ENCODE measurements around the gene ITGA3.

ITGA3 gene

DNA sequence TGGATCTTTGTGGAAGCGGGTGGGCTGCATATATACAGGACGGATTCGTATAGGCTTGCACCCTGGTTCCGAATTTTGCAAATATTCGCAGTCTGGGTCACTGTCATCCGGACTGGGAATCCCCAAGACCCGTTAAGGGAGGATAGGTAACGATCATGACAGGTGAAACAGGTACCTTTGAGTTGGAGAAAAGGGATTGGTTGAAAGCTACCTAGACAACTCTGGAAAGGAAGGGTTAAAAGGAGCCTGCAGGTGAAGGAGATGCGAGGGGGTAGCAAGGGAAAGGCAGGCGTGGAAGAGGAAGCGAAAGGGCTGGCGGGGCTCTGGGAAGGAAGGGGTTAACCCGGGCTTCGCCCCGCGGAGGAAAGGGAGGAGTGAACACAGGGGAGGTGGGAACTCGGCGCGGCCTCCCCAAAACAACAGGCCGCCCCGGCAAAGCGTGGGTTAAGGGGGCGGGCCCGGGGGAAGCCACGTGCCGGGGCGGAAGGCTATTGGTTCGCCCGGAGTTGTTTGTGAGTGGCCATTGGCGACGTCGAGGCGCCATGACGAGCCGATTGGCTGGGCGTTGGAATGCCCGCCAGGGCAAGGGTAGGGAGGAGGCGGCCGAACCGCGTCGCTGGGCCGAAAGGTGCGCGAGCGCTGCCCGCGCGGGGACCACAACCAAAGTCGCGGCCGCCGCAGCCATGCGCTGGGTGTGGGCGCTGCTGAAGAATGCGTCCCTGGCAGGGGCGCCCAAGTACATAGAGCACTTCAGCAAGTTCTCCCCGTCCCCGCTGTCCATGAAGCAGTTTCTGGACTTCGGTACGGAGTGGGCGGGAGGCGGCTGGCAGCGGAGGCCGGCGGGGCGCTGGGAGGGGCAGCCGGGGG is 39.1 kb downstream of the ITGA3 start, which contains the start of gene PDK2:
PDK2 (plus strand) TSS at position 599 of the 867 bp plus-strand sequence; CDS start at position 684, 85 bp downstream.
- no peaks in the 10 kb centered on the region; the same call in 1 of the 2 replicates for H3K27me3 ChIP-seq (ENCODE audit: insufficient read depth, low read length)
- peak within 1 kb of the TSS; percentile 80 for H3K9ac ChIP-seq (ENCODE audit: low read length)
- H3K79me2 ChIP-seq (ENCODE audit: insufficient read depth, low read length): no peaks in the 10 kb centered on the region
- H3K4me2 ChIP-seq (ENCODE audit: low read length): peak within 1 kb of the TSS; percentile 88
- H3K9me3 ChIP-seq (ENCODE audit: low read length): no peaks in the 10 kb centered on the region
- peak within 1 kb of the TSS; percentile 88 for H3K4me3 ChIP-seq (ENCODE audit: low read depth, low read length, poor library complexity, severe bottlenecking)
- H4K20me1 ChIP-seq (ENCODE audit: insufficient read depth, low read length): no peaks in the 10 kb centered on the region
- H3K36me3 ChIP-seq (ENCODE audit: insufficient read depth, low read length): no peaks in the 10 kb centered on the region
- no peaks in the 10 kb centered on the region for H3K9me2 ChIP-seq (ENCODE audit: low read depth, low read length)
- no peaks in the 10 kb centered on the region for H3F3A ChIP-seq (ENCODE audit: insufficient read depth, low read length)
- peaks cover 15% of the 10 kb centered on the region for H3K4me1 ChIP-seq (ENCODE audit: insufficient read depth, low read length, severe bottlenecking)
- TF ChIP-seq, protein P1, sequence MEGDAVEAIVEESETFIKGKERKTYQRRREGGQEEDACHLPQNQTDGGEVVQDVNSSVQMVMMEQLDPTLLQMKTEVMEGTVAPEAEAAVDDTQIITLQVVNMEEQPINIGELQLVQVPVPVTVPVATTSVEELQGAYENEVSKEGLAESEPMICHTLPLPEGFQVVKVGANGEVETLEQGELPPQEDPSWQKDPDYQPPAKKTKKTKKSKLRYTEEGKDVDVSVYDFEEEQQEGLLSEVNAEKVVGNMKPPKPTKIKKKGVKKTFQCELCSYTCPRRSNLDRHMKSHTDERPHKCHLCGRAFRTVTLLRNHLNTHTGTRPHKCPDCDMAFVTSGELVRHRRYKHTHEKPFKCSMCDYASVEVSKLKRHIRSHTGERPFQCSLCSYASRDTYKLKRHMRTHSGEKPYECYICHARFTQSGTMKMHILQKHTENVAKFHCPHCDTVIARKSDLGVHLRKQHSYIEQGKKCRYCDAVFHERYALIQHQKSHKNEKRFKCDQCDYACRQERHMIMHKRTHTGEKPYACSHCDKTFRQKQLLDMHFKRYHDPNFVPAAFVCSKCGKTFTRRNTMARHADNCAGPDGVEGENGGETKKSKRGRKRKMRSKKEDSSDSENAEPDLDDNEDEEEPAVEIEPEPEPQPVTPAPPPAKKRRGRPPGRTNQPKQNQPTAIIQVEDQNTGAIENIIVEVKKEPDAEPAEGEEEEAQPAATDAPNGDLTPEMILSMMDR (IDR thresholded peaks at IDR 0.05; ENCODE audit: low read length): no peak
- TF ChIP-seq EZH2 (IDR thresholded peaks at IDR 0.05; ENCODE audit: borderline replicate concordance, low read length): no peak
- peak within 1 kb of the TSS; percentile 46 for H3K27ac ChIP-seq (ENCODE audit: low read depth, low read length, poor library complexity, severe bottlenecking)
- peak within 1 kb of the TSS; percentile 99 for H2AFZ ChIP-seq (ENCODE audit: low read length)

DNA sequence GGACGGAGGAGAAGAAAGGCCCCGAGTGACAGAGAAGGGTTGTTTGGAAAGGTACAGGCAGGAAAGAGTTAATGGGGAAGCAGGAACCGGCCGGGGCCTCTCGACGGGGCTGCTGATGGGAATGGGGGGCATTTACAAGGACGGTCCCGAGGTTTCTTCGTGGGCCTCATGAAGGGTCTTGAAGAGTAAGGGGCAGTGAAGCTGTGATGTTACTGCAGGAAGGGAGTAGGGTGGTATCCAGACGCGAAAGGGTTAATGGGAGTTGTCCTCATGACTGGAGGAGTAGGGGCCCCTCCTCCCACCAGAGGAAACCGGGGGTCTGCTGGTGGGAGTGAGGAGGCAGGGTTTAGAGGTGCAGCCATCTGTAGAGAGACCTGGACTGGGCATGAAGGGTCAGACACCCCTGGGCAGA is 39.7 kb downstream of the ITGA3 start:
- Histone ChIP-seq H3K36me3 (ENCODE audit: insufficient read depth, low read length) (no peaks in the 10 kb centered on the region), H3K4me2 (ENCODE audit: low read length) (peak overlapping the region; percentile 88), H3K9ac (ENCODE audit: low read length) (peak overlapping the region; percentile 80), H4K20me1 (ENCODE audit: insufficient read depth, low read length) (no peaks in the 10 kb centered on the region), H3K9me2 (ENCODE audit: low read depth, low read length) (no peaks in the 10 kb centered on the region), H3K4me1 (ENCODE audit: insufficient read depth, low read length, severe bottlenecking) (peaks cover 15% of the 10 kb centered on the region), H3K27me3 (ENCODE audit: insufficient read depth, low read length) (no peaks in the 10 kb centered on the region; the same call in 1 of the 2 replicates), H3K9me3 (ENCODE audit: low read length) (no peaks in the 10 kb centered on the region), H3K27ac (ENCODE audit: low read depth, low read length, poor library complexity, severe bottlenecking) (no peak overlapping the region), H3F3A (ENCODE audit: insufficient read depth, low read length) (no peaks in the 10 kb centered on the region), H3K4me3 (ENCODE audit: low read depth, low read length, poor library complexity, severe bottlenecking) (peak overlapping the region; percentile 88), H2AFZ (ENCODE audit: low read length) (0 out of 2 replicates have a peak overlapping the region, but pooled peaks have one; percentile 26), H3K79me2 (ENCODE audit: insufficient read depth, low read length) (no peaks in the 10 kb centered on the region)
- TF ChIP-seq EZH2 (IDR thresholded peaks at IDR 0.05; ENCODE audit: borderline replicate concordance, low read length): no peak
- TF ChIP-seq, protein P1 (IDR thresholded peaks at IDR 0.05; ENCODE audit: low read length): no peak

DNA sequence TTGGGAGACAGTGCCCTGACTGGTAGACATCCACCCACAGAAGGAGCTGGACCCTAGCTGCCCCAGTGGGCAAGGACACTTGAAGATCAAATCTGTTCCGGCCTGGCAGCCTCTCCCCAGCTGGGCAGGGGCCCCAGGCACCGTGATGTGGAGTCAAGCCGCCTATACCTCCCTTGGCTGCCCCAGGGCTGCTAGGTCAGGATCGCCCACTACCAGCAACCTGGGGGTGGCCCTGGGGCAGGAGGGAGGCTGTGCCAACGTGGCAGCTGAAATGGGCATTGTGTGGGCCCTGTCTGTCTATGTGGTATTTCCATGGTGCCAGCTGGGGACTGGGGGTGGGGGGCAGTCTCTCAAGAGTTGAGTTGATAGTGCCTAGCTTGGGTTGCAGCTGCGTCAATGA is 40.2 kb downstream of the ITGA3 start:
- no peaks in the 10 kb centered on the region for H3K36me3 ChIP-seq (ENCODE audit: insufficient read depth, low read length)
- H3K9me3 ChIP-seq (ENCODE audit: low read length): no peaks in the 10 kb centered on the region
- TF ChIP-seq, protein P1 (IDR thresholded peaks at IDR 0.05; ENCODE audit: low read length): no peak
- TF ChIP-seq EZH2 (IDR thresholded peaks at IDR 0.05; ENCODE audit: borderline replicate concordance, low read length): no peak
- H2AFZ ChIP-seq (ENCODE audit: low read length): no peak overlapping the region
- no peaks in the 10 kb centered on the region for H3K79me2 ChIP-seq (ENCODE audit: insufficient read depth, low read length)
- H3K4me3 ChIP-seq (ENCODE audit: low read depth, low read length, poor library complexity, severe bottlenecking): peak overlapping the region; percentile 88
- H3K4me2 ChIP-seq (ENCODE audit: low read length): peak overlapping the region; percentile 88
- no peaks in the 10 kb centered on the region for H3F3A ChIP-seq (ENCODE audit: insufficient read depth, low read length)
- no peaks in the 10 kb centered on the region for H4K20me1 ChIP-seq (ENCODE audit: insufficient read depth, low read length)
- peak overlapping the region; percentile 80; the same call in 1 of the 2 replicates for H3K9ac ChIP-seq (ENCODE audit: low read length)
- peaks cover 15% of the 10 kb centered on the region for H3K4me1 ChIP-seq (ENCODE audit: insufficient read depth, low read length, severe bottlenecking)
- H3K27me3 ChIP-seq (ENCODE audit: insufficient read depth, low read length): no peaks in the 10 kb centered on the region; the same call in 1 of the 2 replicates
- no peak overlapping the region for H3K27ac ChIP-seq (ENCODE audit: low read depth, low read length, poor library complexity, severe bottlenecking)
- H3K9me2 ChIP-seq (ENCODE audit: low read depth, low read length): no peaks in the 10 kb centered on the region
